WTC11 (cell line): ENCODE results near the gene RPTOR. TPM values are rescaled to one million over a fixed set of nuclear protein-coding genes. Genes with fewer than 3 reads are reported as not detected.

Experiments used
- ATAC-seq: fragments of 200-7000 bp; cut with Tn5 transposase; 2 replicates; pipeline ENCODE4 v1.10.0; 2021; ENCODE audit warnings: mild to moderate bottlenecking, moderate library complexity
- CTCF ChIA-PET: fragments of 300-600 bp; sonication (Branson Sonifier 250); formaldehyde crosslinking; loops from one replicate; lab custom pipeline; 2021; ENCODE audit warnings: antibody characterized with exemption; lab: Charles Lee
- POLR2A ChIA-PET: fragments of 350-600 bp; sonication (Branson Sonifier 250); formaldehyde crosslinking; loops from one replicate; lab custom pipeline; 2021; ENCODE audit warnings: antibody characterized with exemption; lab: Charles Lee
- DNase-seq: peaks from one replicate; pipeline ENCODE4 v3.0.0; 2021; ENCODE audit warnings: low spot score
- H3K27ac Mint-ChIP-seq: 2 replicates; pipeline ENCODE4 v1.8.0; 2021; ENCODE audit warnings: mixed read lengths
- H3K27me3 Mint-ChIP-seq: 2 replicates; pipeline ENCODE4 v1.8.0; 2021; ENCODE audit warnings: low read depth, mild to moderate bottlenecking, moderate library complexity, mixed read lengths
- H3K36me3 Mint-ChIP-seq: 2 replicates; pipeline ENCODE4 v1.8.0; 2021; ENCODE audit warnings: mixed read lengths
- H3K4me1 Mint-ChIP-seq: 2 replicates; pipeline ENCODE4 v1.8.0; 2022; ENCODE audit warnings: mixed read lengths
- H3K4me3 Mint-ChIP-seq: 2 replicates; pipeline ENCODE4 v1.8.0; 2021; ENCODE audit warnings: mild to moderate bottlenecking, moderate library complexity, mixed read lengths
- H3K9me3 Mint-ChIP-seq: 2 replicates; pipeline ENCODE4 v1.8.0; 2021; ENCODE audit warnings: mixed read lengths
- AFF4 ChIP-seq: sonication (generic); formaldehyde crosslinking; IDR thresholded peaks from 2 replicates; pipeline ENCODE4 v1.8.1; 2023; ENCODE audit warnings: mild to moderate bottlenecking, missing genetic modification reagents, borderline replicate concordance
- ATF1 ChIP-seq: sonication (generic); formaldehyde crosslinking; IDR thresholded peaks from 2 replicates; pipeline ENCODE4 v1.8.1; 2023; ENCODE audit warnings: mild to moderate bottlenecking, moderate library complexity, missing genetic modification reagents
- ATF6 ChIP-seq: sonication (generic); formaldehyde crosslinking; IDR thresholded peaks from 2 replicates; pipeline ENCODE4 v1.8.1; 2023; ENCODE audit warnings: mild to moderate bottlenecking, missing genetic modification reagents
- CTCF ChIP-seq: fragments of 200-600 bp; IDR thresholded peaks from 2 replicates; pipeline ENCODE4 v1.8.0; 2022; ENCODE audit warnings: antibody characterized with exemption
- FOXK1 ChIP-seq: sonication (generic); formaldehyde crosslinking; IDR thresholded peaks from 2 replicates; pipeline ENCODE4 v1.8.0; 2022; ENCODE audit warnings: mild to moderate bottlenecking, moderate library complexity, missing genetic modification reagents
- GTF2I ChIP-seq: fragments of 250-450 bp; sonication (Bioruptor Pico); conservative IDR thresholded peaks from 2 replicates; pipeline ENCODE4 v1.4.0; 2021; ENCODE audit warnings: mild to moderate bottlenecking
- IRF2 ChIP-seq: sonication (generic); formaldehyde crosslinking; IDR thresholded peaks from 2 replicates; pipeline ENCODE4 v1.8.0; 2022; ENCODE audit warnings: low read depth, missing genetic modification reagents, borderline replicate concordance
- JUN ChIP-seq: sonication (generic); formaldehyde crosslinking; IDR thresholded peaks from 2 replicates; pipeline ENCODE4 v1.8.0; 2023; ENCODE audit warnings: mild to moderate bottlenecking, missing genetic modification reagents
- MXD4 ChIP-seq: fragments of 250-450 bp; sonication (Bioruptor Pico); IDR thresholded peaks from 2 replicates; pipeline ENCODE4 v1.8.0; 2021; ENCODE audit warnings: mild to moderate bottlenecking, moderate library complexity, borderline replicate concordance
- NFYB ChIP-seq: sonication (generic); formaldehyde crosslinking; conservative IDR thresholded peaks from 2 replicates; pipeline ENCODE4 v1.8.0; 2022; ENCODE audit warnings: low read depth, missing genetic modification reagents
- PRDM15 ChIP-seq: sonication (generic); formaldehyde crosslinking; IDR thresholded peaks from 2 replicates; pipeline ENCODE4 v1.8.0; 2022; ENCODE audit warnings: missing genetic modification reagents
- RELA ChIP-seq: sonication (generic); formaldehyde crosslinking; IDR thresholded peaks from 2 replicates; pipeline ENCODE4 v1.8.1; 2022; ENCODE audit warnings: missing genetic modification reagents, mild to moderate bottlenecking, borderline replicate concordance
- SP1 ChIP-seq: sonication (generic); formaldehyde crosslinking; conservative IDR thresholded peaks from 2 replicates; pipeline ENCODE4 v1.8.1; 2022; ENCODE audit warnings: missing genetic modification reagents
- ZBTB43 ChIP-seq: sonication (generic); formaldehyde crosslinking; IDR thresholded peaks from 2 replicates; pipeline ENCODE4 v1.8.1; 2023; ENCODE audit warnings: mild to moderate bottlenecking, missing genetic modification reagents
- ZNF263 ChIP-seq: sonication (generic); formaldehyde crosslinking; IDR thresholded peaks from 2 replicates; pipeline ENCODE4 v1.8.1; 2022; ENCODE audit warnings: low read depth, mild to moderate bottlenecking, moderate library complexity, missing genetic modification reagents
- ZNF416 ChIP-seq: fragments of 250-450 bp; sonication (Bioruptor Pico); IDR thresholded peaks from 2 replicates; pipeline ENCODE4 v1.9.0; 2021; ENCODE audit warnings: mild to moderate bottlenecking, inconsistent platforms
- total RNA-seq: library from RNA; stranded (reverse); gene quantifications from 3 replicates; pipeline ENCODE4 v1.2.3, GENCODE V29; 2021
- TF ChIP-seq, protein P1 (sequence below): fragments of 250-450 bp; sonication (Bioruptor Pico); conservative IDR thresholded peaks from 2 replicates; pipeline ENCODE4 v1.9.0; 2021; ENCODE audit warnings: mild to moderate bottlenecking
- TF ChIP-seq, protein P2 (sequence below): sonication (generic); formaldehyde crosslinking; IDR thresholded peaks from 2 replicates; pipeline ENCODE4 v1.8.0; 2023; ENCODE audit warnings: missing genetic modification reagents

Gene RPTOR
- total RNA-seq, 1 experiment from 2014 or later: 41.0 TPM

DNA sequence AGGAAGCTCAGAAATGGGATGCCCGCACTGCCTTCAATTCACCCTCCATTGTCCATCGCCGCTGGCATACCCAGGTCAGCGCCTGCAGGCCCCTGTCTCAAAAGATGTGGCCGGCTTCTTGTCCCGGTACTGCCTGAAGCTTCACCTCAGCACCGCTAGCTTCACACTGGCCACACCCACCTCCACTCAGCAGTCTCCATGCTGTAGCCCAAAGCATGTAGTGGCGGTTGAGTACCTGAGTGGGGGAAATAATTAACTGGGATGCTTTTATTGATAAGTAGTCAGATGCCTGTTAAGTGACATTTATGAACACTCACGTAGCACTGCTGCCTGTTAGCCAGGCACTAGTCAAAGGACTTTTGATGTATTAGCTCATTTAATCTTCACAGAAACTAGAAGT, 143.2 kb downstream of the RPTOR start:
- POLR2A ChIA-PET: no interaction called here
- TF ChIP-seq, protein P1, sequence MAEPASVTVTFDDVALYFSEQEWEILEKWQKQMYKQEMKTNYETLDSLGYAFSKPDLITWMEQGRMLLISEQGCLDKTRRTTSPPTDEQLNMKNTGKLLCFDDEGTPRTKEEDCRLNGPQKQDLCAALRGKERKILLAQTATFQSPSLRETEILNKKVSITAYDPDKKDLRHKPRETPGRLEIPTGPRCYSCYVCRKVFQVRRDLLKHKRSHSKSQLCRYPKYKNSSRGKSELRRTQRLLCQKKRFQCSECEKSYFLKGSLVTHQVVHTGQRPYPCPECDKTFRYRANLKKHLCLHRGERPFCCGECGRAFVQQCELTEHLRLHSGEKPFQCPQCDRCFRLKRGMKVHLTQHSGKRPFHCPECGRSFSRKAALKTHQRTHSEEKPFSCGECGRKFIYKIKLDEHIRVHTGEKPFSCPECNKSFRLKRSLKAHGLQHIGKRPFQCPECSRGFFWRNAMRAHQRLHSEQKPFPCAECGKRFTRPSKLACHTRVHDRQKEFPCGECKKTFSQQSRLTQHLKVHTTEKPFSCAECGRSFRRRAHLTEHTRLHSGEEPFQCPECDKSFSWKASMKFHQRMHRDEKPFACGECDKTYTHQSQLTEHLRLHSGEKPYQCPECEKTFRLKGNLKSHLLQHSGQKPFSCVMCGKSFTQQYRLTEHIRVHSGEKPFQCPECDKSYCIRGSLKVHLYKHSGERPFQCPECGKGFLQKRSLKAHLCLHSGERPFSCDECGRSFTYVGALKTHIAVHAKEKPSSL (CRISPR knock-in tag): no peak
- TF ChIP-seq FOXK1 (CRISPR knock-in tag) (no peak), MXD4 (CRISPR knock-in tag) (no peak)
- ATAC-seq: no peak

GRCh38 chr17:80689129-80689619, 144.5 kb downstream of the RPTOR start:
- H3K27me3 Mint-ChIP-seq: no peaks in the 10 kb centered on the region; the same call in 1 of the 2 replicates
- H3K9me3 Mint-ChIP-seq: no peaks in the 10 kb centered on the region
- ChIA-PET CTCF (interaction anchor here (1.3 kb wide), 1 partner anchor 39 kb away, joined by 3 read pairs; no protein-coding TSS in a partner anchor), POLR2A (no interaction called here)
- DNase-seq: no peak
- 0 out of 2 replicates have a peak, but pooled peaks have one; percentile 38 for ATAC-seq
- no peak overlapping the region for H3K4me3 Mint-ChIP-seq
- H3K4me1 Mint-ChIP-seq: peaks cover 26% of the 10 kb centered on the region
- H3K27ac Mint-ChIP-seq: peak overlapping the region; percentile 37; the same call in 1 of the 2 replicates
- no peaks in the 10 kb centered on the region for H3K36me3 Mint-ChIP-seq
- TF ChIP-seq JUN (no peak), ZNF416 (CRISPR knock-in tag) (no peak), SP1 (CRISPR knock-in tag) (no peak), ATF6 (no peak), PRDM15 (CRISPR knock-in tag) (no peak), GTF2I (CRISPR knock-in tag) (no peak), ATF1 (no peak), IRF2 (CRISPR knock-in tag) (no peak), ZNF263 (no peak), ZBTB43 (CRISPR knock-in tag) (no peak), RELA (CRISPR knock-in tag) (no peak), CTCF (no peak), AFF4 (CRISPR knock-in tag) (no peak), NFYB (no peak)
- TF ChIP-seq, protein P2, sequence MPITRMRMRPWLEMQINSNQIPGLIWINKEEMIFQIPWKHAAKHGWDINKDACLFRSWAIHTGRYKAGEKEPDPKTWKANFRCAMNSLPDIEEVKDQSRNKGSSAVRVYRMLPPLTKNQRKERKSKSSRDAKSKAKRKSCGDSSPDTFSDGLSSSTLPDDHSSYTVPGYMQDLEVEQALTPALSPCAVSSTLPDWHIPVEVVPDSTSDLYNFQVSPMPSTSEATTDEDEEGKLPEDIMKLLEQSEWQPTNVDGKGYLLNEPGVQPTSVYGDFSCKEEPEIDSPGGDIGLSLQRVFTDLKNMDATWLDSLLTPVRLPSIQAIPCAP: no peak

More for the DNA sequence above, 143.2 kb downstream of the RPTOR start:
- H3K4me1 Mint-ChIP-seq: peaks cover 17% of the 10 kb centered on the region
- H3K27ac Mint-ChIP-seq: peak overlapping the region; percentile 21; the same call in 1 of the 2 replicates
- no peak for DNase-seq
- no peaks in the 10 kb centered on the region; the same call in 1 of the 2 replicates for H3K27me3 Mint-ChIP-seq
- no peaks in the 10 kb centered on the region; the same call in 1 of the 2 replicates for H3K36me3 Mint-ChIP-seq
- CTCF ChIA-PET: no interaction called here
- H3K4me3 Mint-ChIP-seq: no peak overlapping the region
- no peaks in the 10 kb centered on the region for H3K9me3 Mint-ChIP-seq
